GM13977 (cell line): Measurements from ENCODE around the gene STPG3.

ENCODE experiments used
- DNase-seq: peaks from one replicate; pipeline ENCODE4 v3.0.0; 2012; ENCODE audit warnings: low spot score
- CTCF ChIP-seq: IDR thresholded peaks from 2 replicates; pipeline ENCODE4 v1.5.1; 2012; ENCODE audit warnings: mild to moderate bottlenecking, control low read depth; ENCODE audit not compliant: insufficient read depth; ENCODE audit errors: extremely low read depth, missing control alignments
- in situ Hi-C: fragments of 300-500 bp; cut with MboI; formaldehyde crosslinking; loops from one replicate; pipeline ENCODE4 v1.12.0; 2022; ENCODE audit warnings: low sequenced_read_pairs, low pct_unique_long_range_greater_than_20kb, mixed read lengths, inconsistent platforms; ENCODE audit not compliant: unreplicated experiment

Gene STPG3

DNA sequence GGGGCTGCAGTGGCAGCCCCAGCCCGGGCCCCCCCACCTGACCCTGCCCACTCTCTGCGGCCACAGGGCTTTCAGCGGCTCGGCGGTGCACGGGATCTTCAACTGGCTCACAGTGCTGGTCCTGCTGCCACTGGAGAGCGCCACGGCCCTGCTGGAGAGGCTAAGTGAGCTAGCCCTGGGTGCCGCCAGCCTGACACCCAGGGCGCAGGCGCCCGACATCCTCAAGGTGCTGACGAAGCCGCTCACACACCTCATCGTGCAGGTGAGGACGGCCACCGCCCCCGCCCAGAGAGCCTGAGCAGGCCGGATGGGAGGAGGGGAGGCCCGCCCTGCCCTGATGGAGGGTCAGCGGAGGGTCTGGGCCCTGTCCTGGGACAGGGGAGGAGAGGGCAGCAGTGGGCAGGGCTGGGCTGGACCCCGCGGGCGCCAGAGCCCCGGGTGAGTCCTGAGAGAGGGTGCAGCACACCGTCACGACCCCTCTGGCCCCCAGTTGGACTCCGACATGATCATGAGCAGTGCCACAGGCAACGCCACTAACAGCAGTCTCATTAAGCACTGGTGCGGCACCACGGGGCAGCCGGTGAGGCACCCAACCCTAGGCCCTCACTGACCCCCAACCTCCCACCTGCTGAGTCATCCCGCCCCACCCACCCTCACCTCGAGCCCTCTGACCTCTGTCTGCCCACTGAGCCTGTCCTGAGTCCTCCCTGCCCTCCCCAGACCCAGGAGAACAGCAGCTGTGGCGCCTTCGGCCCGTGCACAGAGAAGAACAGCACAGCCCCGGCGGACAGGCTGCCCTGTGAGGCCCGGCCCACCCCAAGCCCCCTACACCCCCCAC lies 17.7 kb upstream of the STPG3 start:
- TF ChIP-seq CTCF = no peak
- no peak for DNase-seq
- in situ Hi-C loops = no loop called here

GRCh38 chr9:137234055-137234697 lies 16.9 kb upstream of the STPG3 start:
- in situ Hi-C loops = no loop called here
- no peak for TF ChIP-seq CTCF
- no peak for DNase-seq

GRCh38 chr9:137234758-137235423 lies 16.2 kb upstream of the STPG3 start:
- DNase-seq = no peak
- in situ Hi-C loops = no loop called here
- no peak for TF ChIP-seq CTCF

GRCh38 chr9:137235424-137236237 lies 15.5 kb upstream of the STPG3 start:
- in situ Hi-C loops = no loop called here
- no peak for TF ChIP-seq CTCF
- DNase-seq = no peak

- in situ Hi-C loops = no loop called here
- TF ChIP-seq CTCF = peak; percentile 99
- DNase-seq = peak; percentile 98
Observed at GRCh38 chr9:137236238-137236935, 14.7 kb upstream of the STPG3 start.
